ENCODE results near the gene TRANK1.
"Not testable (repeated sequence)": the region's sequence is repeated elsewhere in the genome, so short reads cannot be mapped to it uniquely, and the experiment has no call there.

TRANK1 gene

DNA sequence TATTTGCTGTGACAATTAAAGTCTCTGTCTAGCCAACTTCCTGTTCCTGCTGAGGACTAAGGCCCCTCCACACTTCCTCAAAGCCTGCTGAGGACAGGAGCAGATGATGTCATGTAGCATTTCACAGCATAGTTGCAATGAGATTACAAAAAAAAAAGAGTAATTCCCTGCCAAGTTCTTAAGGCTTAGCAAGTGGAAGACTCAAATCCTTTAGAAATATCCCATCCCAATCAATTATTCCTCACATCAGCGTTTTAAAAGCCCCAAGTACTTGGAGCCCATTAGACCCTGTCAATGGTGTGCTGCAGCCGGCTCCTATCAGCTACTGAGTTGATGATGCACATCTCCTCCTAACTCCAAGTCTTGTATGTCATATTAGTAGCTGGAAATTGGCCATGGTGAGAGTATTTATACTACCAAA lies 51.7 kb downstream of the TRANK1 start:
- no peak for DNase-seq (ENCODE audit: low read depth, low spot score)

DNA sequence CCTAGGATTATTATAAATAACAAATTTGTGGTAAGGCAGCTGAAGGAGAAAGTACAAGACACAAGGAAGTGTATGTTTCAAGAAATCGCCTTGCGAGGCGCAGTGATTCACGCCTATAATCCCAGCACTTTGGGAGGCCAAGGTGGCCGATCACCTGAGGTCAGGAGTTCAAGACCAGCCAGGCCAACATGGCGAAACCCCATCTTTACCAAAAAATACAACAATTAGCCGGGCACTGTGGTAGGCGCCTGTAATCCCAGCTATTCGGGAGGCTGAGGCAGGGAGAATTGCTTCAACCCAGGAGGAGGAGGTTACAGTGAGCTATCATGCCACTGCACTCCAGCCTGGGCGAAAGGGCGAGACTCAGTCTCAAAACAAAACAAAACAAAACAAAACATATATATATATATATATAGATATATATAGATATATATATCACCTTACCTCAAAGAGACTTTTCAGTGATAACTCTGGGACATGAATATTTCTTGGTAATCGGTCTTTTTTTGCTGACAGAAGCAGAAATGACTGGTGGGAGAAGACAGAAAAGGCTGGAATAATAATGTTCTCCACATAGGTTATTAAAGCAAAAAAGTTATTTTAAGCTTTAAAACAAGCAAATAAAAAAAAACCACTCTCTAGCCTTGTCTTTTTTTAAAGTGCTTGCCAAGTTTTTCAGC lies 52.3 kb downstream of the TRANK1 start:
- no peak for DNase-seq (ENCODE audit: low read depth, low spot score)

DNA sequence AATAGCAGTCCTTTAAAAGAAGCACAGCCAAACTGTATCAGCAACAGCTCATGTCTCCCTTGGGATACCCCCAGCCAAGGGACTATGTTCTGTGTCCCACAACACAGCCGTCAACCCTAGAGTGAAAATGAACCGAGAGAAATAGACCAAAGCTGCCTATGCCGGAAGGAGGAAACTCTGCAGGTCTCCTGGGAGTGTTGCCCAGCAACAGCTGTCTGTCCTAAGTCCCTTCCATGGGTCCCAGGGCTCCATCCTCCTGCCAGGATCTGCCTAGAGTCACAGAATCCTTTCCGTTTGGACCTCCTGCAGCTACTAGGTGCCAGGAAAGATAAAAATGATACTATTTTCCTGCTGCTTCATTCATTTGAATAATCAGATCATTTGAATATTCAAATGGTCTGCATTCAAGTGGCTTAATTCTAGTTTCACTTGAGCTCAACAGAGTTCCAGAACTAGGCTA lies 53.1 kb downstream of the TRANK1 start:
- no peak for DNase-seq (ENCODE audit: low read depth, low spot score)

DNA sequence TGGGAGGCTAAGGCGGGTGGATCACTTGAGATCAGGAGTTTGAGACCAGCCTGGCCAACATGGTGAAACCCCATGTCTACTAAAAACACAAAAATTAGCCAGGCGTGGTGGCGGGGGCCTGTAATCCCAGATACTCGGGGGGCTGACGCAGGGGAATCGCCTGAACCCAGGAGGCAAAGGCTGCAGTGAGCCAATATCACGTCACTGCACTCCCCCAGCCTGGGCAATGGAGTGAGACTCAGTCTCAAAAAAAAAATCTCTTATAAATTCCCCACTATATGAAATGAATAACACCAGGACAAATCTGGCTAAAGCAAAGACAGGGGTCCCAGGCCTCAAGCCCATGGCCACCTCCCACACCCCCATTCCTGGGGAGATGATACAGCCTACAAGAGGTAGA lies 53.8 kb downstream of the TRANK1 start:
- not testable (repeated sequence) for DNase-seq (ENCODE audit: low read depth, low spot score)

DNA sequence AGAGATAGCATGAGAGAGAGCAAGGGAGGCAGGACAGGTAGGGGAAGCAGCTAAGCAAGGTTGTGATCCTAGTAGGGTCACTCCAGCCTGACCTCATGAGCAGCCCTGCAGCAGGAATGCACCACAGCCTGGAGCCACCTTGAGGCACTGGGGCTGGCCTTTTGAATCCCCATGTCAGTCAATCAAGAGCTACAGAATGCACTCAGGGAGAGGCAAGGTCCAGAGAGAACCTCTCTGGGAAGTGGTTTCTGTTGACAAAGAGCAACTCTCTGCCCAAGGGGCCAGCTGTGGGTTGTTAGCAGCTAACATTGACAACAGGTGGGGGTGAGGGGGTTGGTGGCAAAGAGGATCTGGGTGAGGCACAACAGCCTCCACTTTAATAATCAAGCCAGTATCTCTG lies 54.6 kb downstream of the TRANK1 start:
- no peak for DNase-seq (ENCODE audit: low read depth, low spot score)

DNA sequence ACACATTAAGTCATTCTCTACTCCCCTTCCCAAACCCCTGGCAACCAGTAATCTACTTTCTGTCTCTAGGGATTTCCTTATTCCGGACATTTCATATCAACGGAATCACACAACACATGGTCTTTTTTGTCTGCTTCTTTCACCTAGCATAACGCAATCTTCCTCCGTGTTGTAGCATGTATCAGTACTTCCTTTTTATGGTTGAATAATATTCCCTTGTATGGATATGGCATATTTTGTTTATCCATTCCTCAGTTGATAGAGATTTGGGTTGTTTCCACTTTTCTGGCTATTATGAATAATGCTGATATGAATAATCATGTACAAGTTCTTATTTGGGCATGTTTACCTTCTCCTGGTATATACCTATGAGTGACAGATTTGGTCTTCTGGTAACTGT lies 63.1 kb downstream of the TRANK1 start:
- DNase-seq (ENCODE audit: low read depth, low spot score): no peak

DNA sequence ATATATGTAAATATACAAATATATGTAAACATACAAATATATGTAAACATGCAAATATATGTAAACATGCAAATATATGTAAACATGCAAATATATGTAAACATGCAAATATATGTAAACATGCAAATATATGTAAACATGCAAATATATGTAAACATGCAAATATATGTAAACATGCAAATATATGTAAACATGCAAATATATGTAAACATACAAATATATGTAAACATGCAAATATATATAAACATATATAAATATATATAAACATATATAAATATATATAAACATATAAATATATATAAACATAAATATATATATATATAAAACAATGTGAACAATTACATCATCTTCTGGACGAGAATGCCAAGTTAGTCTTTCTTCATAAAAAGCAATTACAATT lies 65.0 kb downstream of the TRANK1 start:
- not testable (repeated sequence) for DNase-seq (ENCODE audit: low read depth, low spot score)

DNA sequence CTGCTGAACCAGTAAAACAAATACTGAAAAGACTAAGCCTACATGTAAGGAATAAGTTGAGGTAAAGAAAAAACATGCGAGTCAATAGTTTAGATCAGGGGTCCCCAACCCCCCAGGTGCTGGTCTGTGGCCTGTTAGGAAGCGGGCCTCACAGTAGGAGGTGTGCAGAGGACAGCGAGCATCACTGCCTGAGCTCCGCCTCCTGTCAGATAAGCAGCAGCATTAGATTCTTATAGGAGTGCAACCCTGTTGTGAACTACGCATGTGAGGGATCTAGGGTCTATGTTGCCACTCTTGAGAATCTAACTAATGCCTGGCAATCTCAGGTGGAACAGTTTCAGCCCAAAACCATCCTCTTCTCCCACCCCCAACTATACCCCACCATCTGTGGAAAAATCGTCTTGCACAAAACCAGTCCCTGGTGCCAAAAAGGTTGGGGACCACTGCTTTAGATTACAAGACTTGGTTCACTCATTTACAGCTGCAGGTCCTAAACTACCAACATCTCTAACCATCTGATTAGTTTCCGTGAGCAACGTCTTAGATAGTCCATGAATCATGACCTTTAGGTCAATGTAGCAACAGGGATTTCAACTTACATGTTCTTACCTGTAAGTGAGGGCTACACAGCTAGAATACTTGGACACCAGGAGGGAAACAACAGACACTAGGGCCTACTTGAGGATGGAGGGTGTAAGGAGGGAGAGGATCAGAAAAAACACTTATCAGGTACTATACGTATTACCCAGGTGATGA lies 66.7 kb downstream of the TRANK1 start:
- no peak for DNase-seq (ENCODE audit: low read depth, low spot score)

DNA sequence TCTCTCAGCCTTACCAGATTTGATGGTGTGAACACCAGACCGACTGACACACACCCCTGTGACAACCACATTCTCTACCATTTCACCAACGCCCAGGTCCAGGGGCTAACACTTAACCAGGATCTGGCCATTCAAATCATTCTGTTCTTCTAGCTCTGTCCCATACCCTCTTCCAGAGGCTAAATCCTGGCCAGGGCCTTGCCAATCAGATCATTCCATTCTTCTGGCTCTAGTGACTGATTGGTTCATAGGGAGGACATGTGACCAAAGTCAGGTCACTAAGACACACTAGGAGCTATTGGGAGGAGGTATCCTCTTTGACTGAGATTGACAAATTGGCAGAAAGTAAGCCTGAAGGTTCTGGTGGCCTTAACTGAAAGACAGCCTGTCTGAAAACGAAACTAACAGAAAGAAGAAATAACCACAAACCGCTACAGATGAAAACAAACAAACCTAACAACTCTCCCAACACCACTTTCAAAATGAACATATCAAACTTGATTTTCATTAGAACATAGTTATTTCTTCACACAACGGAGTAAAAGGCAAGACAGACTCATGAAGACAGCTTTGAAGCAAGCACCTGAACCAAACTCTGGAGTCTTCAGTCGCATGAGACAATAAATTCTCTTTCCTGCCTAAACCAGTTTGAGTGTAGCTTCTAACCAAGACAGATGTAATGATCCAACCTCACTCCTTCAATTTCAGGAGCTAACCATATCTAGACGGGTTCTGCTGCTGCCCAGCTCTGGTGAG lies 68.5 kb downstream of the TRANK1 start:
- no peak for DNase-seq (ENCODE audit: low read depth, low spot score)

DNA sequence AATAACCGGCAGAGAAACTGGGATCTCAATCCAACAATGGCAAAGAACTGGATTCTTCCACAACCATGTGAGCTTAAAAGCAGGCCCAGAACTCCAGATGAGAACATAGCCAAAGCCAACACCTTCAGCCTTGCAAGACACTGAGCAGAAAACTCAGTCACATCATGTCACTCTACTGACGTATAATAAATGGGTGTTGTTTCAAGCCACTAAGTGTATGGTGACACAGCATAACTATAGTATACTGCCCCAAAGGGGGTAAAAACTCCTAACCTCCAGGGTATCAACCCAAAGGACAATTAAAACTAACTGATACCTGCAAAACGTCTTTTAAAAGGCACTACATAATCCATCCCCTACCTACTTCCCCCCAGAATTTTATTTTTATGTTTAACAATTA lies 69.5 kb downstream of the TRANK1 start:
- no peak for DNase-seq (ENCODE audit: low read depth, low spot score)

DNA sequence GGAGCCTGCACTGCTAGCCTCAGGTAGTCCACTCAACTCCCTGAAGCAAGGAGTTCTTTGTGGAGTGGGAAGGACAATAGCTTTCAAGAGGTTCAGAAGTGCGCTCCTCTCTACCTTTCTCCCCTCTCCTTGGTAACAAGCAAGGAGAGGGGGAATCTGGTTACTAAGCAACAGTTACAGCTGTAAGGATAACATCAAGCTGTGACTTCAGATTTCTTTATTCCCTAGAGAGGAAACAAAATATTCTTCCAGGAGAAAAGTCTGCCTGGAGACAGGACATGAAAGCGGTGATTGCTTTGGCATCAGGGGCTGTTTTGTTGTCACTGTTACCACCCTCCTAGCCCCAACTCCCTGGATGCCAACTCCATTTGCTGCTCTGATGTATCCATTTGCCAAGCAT lies 70.4 kb downstream of the TRANK1 start:
- no peak for DNase-seq (ENCODE audit: low read depth, low spot score)

DNA sequence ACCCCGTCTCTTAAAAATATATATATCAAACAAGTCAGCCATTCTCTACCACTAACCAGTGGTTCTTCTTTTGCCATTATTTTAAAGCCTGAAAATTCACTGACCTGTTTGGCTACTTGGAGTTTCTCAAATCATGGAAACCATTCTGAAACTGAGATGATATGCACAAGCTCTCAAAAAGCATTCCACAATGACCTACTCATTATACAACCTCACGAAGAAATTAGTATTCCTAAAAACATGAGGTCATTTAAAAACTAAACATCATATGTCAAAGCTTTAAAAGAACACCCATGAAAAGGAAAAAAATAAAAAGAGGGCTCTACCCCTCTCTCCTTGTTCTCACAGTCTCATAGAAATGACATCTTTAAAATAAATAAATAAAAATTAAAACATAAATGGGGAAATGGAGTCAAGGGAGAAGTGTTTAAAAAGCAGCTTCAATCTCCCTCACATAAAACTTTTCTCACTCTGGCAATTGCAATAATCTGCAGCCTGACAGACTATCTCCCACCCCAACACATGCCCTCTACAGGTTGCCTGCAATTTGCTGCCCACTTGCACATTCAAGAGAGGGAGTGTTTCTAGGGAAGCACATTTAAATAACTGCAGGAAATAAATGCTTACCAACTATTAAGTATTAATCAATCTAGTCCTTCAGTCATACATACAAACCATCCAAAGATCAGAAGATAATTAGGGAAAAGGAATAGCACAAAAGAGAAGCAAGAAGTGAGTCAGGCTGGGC lies 73.3 kb downstream of the TRANK1 start:
- DNase-seq (ENCODE audit: low read depth, low spot score): no peak

DNA sequence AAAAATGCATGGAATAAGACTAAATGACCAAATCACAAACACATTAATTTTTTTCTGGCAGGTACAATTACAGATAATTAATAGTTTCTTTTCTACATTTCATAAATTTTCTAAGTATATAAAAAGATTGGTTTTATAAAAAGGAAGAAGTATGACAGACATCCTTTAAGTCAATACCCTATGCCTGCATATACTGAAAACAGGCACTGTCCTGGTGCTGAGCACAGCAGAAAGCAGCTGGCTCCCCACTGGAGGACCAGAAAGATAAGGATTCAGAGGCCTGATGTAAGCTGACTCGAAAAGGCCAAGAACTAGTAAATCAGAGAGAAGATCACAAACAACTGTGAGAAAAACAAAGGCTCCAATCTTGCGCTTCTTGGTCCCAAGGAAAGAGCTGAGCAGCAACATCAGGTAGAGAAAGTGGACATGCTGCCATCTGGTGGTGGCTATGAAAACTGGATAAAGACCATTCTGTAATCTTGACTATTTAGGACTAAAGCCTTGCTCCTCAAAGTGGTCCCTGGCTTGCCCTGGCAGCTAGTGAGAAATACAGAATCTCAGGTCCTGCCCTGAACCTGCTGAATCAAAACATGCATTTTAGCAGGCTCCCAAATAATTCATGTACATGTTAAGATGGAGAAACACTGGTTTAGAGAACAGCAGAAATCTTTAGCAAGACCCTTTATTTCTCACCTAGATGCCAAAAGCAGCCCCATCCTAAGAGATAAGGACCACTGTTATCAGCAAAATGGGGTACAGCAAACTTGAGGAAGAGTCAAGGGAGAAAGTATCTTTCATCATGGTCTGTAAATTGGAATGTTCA lies 76.0 kb downstream of the TRANK1 start:
- no peak for DNase-seq (ENCODE audit: low read depth, low spot score)

DNA sequence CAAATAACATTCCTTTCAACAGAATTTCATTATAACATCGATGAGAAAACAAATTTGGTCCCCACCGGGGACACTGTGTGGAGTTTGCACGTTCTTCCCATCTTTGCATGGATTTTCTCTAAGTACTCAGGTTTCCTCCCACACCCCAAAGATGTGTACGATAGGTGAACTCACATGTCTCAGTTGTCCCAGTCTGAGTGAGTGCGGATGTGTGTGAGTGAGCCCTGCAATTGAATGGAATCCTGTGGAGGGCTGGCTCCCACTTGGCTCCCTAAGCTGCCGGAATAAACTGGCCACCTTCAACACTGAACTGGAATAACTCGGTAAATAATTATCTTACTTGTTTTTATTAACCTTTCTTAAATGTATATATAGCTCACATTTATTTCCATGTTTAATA lies 77.0 kb downstream of the TRANK1 start:
- DNase-seq (ENCODE audit: low read depth, low spot score): no peak

DNA sequence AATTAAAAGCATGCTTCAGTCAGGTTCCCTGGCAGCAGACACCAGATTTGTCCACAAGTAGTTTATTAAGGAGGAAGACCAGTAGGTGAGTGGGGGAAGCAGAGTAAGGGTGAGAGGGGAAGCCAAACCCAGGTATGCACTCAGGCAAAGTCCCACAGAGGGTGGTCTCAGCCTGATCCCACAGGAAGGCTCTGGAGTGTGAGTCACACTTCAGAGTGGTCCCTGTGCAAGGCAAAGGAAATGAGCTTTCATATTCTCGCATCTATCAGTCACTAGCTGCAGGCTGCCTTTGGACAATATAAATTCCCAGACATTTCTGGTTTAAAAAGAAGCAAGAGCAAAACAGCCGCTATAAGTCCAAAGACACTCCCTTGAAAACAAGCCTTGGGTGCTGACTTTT lies 78.5 kb downstream of the TRANK1 start:
- no peak for DNase-seq (ENCODE audit: low read depth, low spot score)

DNA sequence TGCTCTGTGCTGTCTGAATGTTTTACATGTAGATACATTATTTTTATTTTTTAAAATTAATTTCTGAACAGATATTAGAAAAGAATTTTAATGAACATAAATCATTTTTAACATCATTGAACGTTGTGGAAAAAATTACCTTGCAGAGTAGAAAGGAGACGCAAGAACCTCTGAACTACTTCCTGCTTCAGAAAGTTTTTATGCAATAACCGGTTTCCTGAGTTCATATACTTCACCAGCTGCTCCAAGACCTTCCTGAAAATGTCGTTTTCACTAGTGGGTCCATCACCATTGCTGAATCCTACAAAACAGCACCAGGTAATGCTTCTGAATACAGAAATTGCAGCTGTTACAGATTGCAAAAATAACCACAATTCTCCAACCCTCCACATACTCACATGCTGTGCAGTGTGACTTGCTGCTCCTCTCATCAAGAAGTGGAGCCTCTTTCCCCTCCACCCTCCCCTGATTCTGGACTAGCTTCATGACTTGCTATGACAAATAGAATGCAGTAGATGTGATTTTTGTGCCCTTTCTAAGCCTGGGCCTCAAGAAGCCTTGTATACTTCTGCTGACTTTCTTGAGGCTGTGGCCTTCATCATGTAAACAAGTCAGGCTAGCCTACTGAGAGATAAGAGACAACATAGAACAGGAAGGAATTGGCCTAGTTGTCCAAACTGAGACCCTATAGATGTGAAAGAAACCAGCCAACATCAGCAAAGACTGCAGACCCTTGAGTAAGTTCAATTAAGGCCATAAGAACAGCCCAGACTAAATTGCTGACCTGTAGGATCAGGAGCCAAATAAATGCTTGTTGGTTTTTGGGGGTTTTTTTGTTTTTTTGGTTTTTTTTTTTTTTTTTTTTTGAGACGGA lies 80.4 kb downstream of the TRANK1 start:
- DNase-seq (ENCODE audit: low read depth, low spot score): no peak

DNA sequence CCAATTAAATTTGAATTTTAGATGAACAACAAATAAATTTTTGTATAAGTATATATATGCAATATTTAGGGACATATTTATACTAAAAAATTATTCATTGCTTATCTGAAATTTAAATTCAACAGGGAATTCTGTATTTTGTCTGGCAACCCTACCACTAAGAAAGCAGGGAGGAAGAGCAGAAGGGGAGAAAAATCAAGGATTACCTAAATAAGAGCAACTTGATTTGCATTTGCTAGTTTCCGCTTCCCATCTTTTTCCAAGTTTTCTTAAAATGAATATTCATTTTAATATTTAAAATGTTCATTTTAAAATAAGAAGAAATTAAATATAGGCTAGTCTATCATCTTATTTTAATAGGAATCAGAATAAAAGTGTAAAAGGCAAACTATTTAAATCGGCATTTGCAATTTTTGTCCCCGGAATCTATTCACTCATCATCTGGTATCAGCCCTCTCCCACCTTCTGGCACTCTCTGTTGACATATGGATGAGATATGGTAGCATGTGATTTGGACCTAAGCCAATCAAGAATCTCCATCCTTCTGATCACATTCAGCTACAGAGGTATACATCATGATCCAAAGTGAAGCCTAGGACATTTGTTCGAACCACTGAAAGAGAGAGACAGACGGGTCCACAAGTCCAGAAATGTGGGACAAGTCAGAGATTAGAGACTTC lies 82.6 kb downstream of the TRANK1 start:
- no peak for DNase-seq (ENCODE audit: low read depth, low spot score)

DNA sequence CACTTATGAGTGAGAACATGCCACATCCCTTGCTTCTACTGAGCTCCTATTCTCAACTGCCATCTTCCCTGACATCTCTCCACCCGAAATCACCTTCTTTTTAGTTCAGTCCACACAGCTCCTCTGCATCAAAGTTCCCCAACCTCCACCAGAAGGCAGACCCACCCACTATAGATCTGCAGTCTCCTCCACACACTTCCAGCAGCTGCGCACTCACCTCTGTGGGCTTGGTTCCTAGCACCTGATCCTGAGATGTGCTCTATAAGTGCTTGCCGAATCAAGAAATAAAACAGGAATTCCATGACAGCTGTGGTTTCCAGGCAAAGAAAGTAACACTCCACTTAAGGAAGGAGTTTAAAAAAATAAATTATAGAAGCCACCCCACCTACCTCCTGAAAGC lies 85.4 kb downstream of the TRANK1 start:
- DNase-seq (ENCODE audit: low read depth, low spot score): no peak

DNA sequence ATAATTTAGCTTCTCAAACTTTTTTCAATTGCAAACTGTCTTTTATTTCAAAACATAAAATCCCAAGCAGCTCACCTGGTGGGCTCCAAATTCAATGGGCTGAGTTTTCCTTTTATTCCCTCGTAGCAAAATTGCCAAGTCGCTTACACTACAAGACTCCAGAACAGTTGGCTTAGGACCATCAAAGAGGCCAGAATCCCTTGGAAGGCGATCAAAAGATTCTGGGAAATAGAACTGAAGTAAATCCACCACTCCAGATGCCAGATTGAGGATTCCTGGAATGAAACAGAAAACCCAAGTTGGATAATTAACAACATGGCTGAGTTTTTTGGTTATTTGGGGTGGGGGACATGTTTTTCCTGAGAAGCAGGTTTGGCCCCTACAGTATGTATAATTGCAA lies 92.8 kb downstream of the TRANK1 start:
- DNase-seq (ENCODE audit: low read depth, low spot score): no peak

Data from brain pericyte (primary cell).